T-helper 1 cell treated with Interleukin-12 subunit alpha and Interleukin-12 subunit beta and Interleukin-4 antibody, amounts not matched to agents 30 μg/mL and 1 μg/mL, for 36 hours (primary cell): ENCODE results near the gene NAT9.

Experiments used
- H3K27ac Mint-ChIP-seq: one replicate; pipeline ENCODE4 v1.8.0; 2021; ENCODE audit warnings: mild to moderate bottlenecking, mixed read lengths
- H3K27me3 Mint-ChIP-seq: one replicate; pipeline ENCODE4 v1.8.0; 2021; ENCODE audit warnings: low read depth, mixed read lengths
- H3K36me3 Mint-ChIP-seq: one replicate; pipeline ENCODE4 v1.8.0; 2021; ENCODE audit warnings: low read depth, mixed read lengths
- H3K4me1 Mint-ChIP-seq: one replicate; pipeline ENCODE4 v1.8.0; 2021; ENCODE audit warnings: low read depth, mixed read lengths
- H3K4me3 Mint-ChIP-seq: one replicate; pipeline ENCODE4 v1.8.0; 2021; ENCODE audit warnings: mild to moderate bottlenecking, moderate library complexity, mixed read lengths
- H3K9me3 Mint-ChIP-seq: one replicate; pipeline ENCODE4 v1.8.0; 2021; ENCODE audit warnings: mixed read lengths

The NAT9 gene

DNA sequence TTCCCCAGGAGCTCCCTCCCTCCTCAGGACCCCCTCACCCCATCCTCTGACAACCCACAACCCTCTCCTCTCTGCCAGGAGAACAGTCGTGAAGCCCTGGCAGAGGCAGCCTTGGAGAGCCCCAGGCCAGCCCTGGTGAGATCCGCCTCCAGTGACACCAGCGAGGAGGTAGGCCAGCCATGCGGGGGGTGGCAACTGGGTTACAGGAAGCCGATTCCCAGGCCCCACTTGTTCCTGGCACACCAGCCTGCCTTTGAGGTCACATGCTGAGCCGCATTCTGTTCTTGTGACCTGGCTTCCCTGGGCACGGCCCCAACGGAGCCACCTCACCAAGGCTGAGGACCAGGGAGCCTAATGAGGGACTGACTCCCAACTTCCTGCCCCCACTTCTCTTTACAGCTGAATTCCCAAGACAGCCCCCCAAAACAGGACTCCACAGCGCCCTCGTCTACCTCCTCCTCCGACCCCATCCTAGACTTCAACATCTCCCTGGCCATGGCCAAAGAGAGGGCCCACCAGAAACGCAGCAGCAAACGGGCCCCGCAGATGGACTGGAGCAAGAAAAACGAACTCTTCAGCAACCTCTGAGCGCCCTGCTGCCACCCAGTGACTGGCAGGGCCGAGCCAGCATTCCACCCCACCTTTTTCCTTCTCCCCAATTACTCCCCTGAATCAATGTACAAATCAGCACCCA lies 7.9 kb downstream of the NAT9 start:
- Mint-ChIP-seq H3K36me3 (peaks cover 41% of the 10 kb centered on the region), H3K27ac (no peak overlapping the region), H3K4me3 (no peak overlapping the region), H3K27me3 (no peaks in the 10 kb centered on the region), H3K9me3 (no peaks in the 10 kb centered on the region), H3K4me1 (peaks cover 22% of the 10 kb centered on the region)

DNA sequence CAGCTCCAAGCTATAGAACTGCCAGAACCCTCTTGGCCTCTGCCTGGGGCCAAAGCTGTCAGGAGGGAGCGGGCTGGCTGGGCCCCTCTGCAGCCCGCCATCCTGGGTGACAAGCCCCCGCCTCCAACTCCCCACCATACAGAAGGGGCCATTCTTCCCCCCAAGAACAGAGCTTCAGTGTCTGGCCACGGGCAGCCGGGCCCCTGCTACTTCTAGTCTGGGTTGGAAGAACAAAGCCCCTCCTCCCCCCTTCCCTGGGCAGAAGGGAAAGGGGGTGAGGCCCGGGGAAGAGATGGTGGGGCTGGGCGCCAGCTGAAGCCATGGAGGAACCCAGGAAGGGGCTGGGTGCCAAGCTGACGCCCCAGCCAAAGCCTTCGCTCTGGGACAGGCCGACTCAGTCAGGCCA lies 9.0 kb downstream of the NAT9 start:
- Mint-ChIP-seq H3K27ac (peak overlapping the region; percentile 67), H3K4me3 (no peak overlapping the region), H3K27me3 (no peaks in the 10 kb centered on the region), H3K36me3 (peaks cover 37% of the 10 kb centered on the region), H3K9me3 (no peaks in the 10 kb centered on the region), H3K4me1 (peaks cover 19% of the 10 kb centered on the region)

DNA sequence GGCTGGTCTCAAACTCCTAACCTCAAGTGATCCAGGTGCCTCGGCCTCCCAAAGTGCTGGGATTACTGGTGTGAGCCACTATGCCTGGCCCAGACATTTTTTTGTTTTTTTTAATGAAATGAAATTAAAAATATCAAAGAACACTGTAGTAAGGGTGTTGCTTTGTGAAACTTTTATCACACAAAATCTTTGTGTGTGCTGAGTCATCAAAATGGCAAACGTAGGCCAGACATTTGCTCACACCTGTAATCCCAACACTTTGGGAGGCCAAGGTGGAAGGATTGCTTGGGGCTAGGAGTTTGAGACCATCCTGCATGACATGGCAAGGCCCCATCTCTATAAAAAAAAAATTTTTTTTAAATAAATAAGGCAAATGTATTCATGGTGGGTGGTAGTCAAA lies 9.7 kb downstream of the NAT9 start:
- H3K27ac Mint-ChIP-seq = no peak overlapping the region
- H3K4me1 Mint-ChIP-seq = peaks cover 18% of the 10 kb centered on the region
- no peak overlapping the region for H3K4me3 Mint-ChIP-seq
- H3K27me3 Mint-ChIP-seq = no peaks in the 10 kb centered on the region
- H3K9me3 Mint-ChIP-seq = no peaks in the 10 kb centered on the region
- peaks cover 35% of the 10 kb centered on the region for H3K36me3 Mint-ChIP-seq

DNA sequence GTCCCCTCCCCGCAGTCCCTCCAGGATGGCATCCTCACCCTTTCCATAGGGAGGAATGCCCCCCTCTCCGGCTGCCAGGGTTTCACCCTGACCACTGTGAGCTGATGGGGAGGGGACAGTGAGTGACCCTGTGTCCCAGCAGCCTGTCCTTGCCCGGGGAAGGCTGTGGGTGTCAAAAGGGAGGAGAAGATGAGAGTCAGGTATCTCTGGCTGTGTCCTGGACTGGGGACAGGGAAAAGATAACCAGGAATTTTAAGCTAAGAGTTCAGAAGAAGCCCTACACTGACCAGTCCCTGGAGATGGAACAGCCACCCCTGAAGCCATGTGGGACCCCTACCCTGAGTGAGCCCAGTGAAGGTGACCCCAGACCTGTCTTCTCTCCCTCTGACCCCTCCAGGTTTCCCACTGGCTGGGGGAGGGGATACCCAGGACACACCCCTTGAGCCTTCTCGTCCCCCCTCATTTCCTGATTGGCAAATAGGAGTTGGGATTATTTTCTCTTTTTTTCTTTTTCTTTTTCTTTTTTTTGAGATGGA lies 11.3 kb downstream of the NAT9 start:
- Mint-ChIP-seq H3K4me1 (peaks cover 18% of the 10 kb centered on the region), H3K36me3 (peaks cover 26% of the 10 kb centered on the region), H3K27ac (no peak overlapping the region), H3K27me3 (no peaks in the 10 kb centered on the region), H3K9me3 (no peaks in the 10 kb centered on the region), H3K4me3 (no peak overlapping the region)

DNA sequence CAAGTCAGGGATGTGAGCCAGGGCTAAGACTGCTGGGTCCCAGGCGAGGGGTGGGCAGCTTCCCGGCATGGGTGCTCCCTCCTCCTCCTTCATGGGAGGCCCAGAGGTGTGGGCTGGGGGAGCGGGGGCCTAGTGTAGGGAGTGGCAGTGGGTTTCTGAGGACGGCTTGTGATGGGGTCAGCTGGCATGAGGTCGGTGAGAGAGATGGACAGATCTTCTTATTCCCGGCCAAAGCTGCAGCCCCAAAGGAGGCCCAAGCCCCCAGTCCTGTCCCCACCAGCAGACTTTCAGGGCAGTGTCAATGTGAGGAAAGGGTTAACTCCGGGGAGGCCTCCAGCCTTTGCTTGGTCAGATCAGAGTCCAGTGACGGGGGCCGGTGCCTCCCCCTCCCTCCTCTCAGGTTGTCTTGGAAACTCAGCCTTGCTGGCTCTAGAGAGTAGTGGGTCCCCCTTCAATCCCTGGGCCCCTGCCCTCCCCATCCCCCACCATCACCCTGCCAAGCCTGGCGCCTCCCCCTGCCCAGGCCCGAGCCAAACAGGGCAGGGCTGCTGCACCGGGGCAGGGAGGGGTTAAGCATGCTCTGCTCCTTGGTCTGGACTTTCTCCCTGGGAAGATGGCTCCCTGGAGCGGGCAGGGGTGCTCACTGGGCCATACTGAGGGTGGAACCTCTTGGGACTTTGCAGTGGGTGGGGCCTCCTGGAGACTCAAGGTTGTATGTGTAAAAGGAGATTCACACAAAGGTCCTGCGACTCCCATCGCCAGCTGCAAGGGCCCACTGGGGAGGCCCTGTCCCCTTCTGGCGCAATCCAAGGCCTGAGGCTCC lies 12.4 kb downstream of the NAT9 start:
- peaks cover 27% of the 10 kb centered on the region for H3K4me1 Mint-ChIP-seq

DNA sequence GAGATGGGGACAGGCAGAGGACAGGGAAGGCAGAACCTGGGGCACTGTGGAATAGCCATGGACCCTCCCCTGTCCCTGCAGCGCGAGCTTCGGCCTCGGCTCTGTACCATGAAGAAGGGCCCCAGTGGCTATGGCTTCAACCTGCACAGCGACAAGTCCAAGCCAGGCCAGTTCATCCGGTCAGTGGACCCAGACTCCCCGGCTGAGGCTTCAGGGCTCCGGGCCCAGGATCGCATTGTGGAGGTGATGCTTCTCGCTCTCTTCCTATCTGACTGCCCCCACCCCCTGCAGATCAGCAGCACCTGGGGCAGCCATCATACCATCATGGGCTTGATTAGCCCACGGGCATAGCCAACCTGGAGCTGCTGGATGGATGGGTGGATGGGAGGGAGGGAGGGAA lies 14.2 kb downstream of the NAT9 start:
- peaks cover 17% of the 10 kb centered on the region for H3K36me3 Mint-ChIP-seq
- H3K4me3 Mint-ChIP-seq = no peak overlapping the region
- H3K9me3 Mint-ChIP-seq = no peaks in the 10 kb centered on the region
- H3K27ac Mint-ChIP-seq = no peak overlapping the region
- peaks cover 37% of the 10 kb centered on the region for H3K4me1 Mint-ChIP-seq
- no peaks in the 10 kb centered on the region for H3K27me3 Mint-ChIP-seq

More for the DNA sequence above, 12.4 kb downstream of the NAT9 start:
- Mint-ChIP-seq H3K4me3 (no peak overlapping the region), H3K36me3 (peaks cover 22% of the 10 kb centered on the region), H3K9me3 (no peaks in the 10 kb centered on the region), H3K27me3 (no peaks in the 10 kb centered on the region), H3K27ac (no peak overlapping the region)

DNA sequence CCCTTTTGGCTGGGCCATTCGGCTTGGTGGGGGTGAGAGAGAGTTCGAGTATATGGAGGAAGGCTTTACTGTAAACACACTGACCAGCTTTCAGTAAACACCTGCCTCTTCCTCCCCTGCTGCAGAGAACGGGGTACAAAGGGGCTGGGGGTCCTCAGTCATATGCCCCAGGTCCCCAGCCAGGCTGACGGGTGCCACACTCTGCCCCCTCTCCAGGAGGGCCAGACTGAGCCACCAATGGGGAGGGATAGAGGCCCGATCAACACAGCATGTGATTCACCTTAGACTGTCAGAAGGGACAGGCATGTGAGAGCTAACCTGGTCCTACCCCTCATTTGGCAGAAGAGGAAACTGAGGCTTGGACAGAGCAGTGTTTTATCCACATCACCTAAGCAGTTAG lies 14.7 kb downstream of the NAT9 start:
- H3K36me3 Mint-ChIP-seq = peaks cover 14% of the 10 kb centered on the region
- H3K27me3 Mint-ChIP-seq = no peaks in the 10 kb centered on the region
- peaks cover 37% of the 10 kb centered on the region for H3K4me1 Mint-ChIP-seq
- H3K4me3 Mint-ChIP-seq = no peak overlapping the region
- peak overlapping the region; percentile 26 for H3K27ac Mint-ChIP-seq
- no peaks in the 10 kb centered on the region for H3K9me3 Mint-ChIP-seq

DNA sequence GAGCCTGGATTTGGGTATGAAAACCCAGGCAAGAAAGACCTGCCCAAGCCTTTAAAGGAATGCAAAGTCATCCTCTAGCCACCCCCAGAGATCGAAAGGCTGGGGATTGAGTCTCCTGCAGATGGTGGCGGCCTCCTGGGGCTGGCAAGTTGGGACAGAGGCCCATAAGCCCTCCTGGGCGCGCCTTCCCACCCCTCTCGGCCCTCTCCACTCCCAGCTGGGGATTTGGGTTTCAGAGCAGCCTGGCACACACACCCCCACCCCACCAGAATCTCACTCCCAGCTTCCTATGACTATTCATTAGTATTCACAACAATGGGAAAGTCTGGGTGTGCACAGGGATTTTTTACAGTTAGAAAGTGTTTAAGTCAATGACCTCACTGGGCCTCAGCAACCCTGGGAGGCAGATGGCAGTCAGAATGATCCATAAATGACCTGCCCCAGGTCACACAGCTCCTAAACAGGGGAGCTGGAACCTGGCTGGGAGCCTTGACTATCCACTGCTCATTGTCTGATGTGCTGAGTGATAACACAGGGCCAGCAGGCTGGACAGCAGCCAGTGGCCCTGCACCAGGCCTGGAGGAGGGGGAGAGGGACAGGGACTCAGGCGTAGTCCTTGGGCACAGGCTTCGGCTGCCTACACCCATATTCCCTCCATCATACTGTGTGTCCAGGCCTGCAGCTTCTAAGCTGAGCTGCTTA lies 15.6 kb downstream of the NAT9 start:
- H3K36me3 Mint-ChIP-seq = peaks cover 10% of the 10 kb centered on the region
- no peak overlapping the region for H3K4me3 Mint-ChIP-seq
- H3K4me1 Mint-ChIP-seq = peaks cover 37% of the 10 kb centered on the region
- no peaks in the 10 kb centered on the region for H3K27me3 Mint-ChIP-seq
- H3K27ac Mint-ChIP-seq = peak overlapping the region; percentile 15
- no peaks in the 10 kb centered on the region for H3K9me3 Mint-ChIP-seq

DNA sequence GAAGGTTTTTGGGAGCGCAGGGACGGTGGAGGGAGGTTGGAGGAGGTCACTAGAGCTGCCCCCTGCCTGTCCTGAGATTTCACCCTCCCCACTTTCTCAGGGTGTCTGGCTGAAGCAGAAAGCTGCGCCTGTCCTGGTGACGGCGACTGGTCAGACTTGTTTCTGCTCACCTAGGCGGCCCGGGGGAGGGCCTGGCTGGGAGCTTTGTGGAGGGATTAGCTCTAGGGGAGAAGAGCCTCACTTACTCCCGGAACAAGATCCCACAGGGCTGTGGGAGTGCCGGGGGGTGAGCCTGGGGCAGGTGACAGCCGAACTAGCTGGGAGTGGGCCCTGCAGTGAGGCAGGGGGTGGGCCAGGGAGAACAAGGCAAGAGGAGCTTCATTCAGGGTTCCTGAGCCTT lies 16.2 kb downstream of the NAT9 start:
- no peaks in the 10 kb centered on the region for H3K27me3 Mint-ChIP-seq
- H3K27ac Mint-ChIP-seq = peak overlapping the region; percentile 34
- H3K9me3 Mint-ChIP-seq = no peaks in the 10 kb centered on the region
- H3K4me1 Mint-ChIP-seq = peaks cover 43% of the 10 kb centered on the region
- peaks cover 9% of the 10 kb centered on the region for H3K36me3 Mint-ChIP-seq
- peak overlapping the region; percentile 69 for H3K4me3 Mint-ChIP-seq

DNA sequence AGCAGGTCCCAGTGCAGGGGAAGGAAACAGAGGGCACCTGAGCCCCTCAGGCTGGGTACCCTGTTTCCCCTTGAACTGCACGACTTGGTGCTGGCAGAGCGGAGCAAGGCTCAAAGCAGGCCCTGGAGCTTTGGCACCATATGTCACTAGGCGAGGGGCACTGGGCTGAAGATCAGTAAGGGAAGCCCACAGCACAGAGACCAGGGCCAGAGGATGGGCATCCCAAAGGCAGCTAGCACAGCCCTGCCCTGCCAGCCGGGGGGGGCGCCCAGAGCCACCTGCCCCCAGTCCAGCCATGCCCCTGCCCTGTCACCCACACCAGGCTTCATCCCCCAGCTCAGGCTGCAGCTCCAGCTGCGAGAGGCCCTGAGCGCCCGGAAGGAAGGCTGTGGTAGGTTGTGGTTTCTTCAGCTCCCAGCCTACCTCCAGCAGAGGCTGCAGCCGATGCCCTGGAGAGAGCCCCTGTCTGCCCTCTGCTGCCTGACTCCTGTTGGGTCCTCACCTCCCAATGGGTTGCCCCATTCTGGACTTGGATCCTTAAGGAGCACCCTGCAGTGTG lies 16.8 kb downstream of the NAT9 start:
- Mint-ChIP-seq H3K4me1 (peaks cover 50% of the 10 kb centered on the region), H3K9me3 (no peaks in the 10 kb centered on the region), H3K27me3 (no peaks in the 10 kb centered on the region), H3K36me3 (peaks cover 13% of the 10 kb centered on the region), H3K27ac (peak overlapping the region; percentile 82), H3K4me3 (peak overlapping the region; percentile 69)

DNA sequence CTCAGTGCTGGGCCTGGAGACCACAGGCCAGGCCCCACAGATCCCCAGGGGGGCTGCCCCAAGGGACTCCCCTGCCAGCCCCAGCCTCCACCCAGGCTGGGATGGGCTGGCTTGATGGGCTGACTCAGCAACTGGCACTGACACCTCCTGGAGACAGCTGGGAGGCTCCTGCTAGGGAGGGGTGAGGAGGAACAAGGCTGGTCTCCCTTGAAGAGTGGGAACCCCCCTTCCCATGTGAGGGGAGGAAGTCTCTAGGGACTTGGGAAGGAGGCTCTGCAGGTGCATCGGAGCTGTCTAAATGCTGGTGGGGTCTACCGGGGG lies 17.3 kb downstream of the NAT9 start:
- Mint-ChIP-seq H3K36me3 (peaks cover 11% of the 10 kb centered on the region), H3K27me3 (no peaks in the 10 kb centered on the region), H3K9me3 (no peaks in the 10 kb centered on the region), H3K27ac (peak overlapping the region; percentile 82), H3K4me1 (peaks cover 52% of the 10 kb centered on the region), H3K4me3 (peak overlapping the region; percentile 69)

DNA sequence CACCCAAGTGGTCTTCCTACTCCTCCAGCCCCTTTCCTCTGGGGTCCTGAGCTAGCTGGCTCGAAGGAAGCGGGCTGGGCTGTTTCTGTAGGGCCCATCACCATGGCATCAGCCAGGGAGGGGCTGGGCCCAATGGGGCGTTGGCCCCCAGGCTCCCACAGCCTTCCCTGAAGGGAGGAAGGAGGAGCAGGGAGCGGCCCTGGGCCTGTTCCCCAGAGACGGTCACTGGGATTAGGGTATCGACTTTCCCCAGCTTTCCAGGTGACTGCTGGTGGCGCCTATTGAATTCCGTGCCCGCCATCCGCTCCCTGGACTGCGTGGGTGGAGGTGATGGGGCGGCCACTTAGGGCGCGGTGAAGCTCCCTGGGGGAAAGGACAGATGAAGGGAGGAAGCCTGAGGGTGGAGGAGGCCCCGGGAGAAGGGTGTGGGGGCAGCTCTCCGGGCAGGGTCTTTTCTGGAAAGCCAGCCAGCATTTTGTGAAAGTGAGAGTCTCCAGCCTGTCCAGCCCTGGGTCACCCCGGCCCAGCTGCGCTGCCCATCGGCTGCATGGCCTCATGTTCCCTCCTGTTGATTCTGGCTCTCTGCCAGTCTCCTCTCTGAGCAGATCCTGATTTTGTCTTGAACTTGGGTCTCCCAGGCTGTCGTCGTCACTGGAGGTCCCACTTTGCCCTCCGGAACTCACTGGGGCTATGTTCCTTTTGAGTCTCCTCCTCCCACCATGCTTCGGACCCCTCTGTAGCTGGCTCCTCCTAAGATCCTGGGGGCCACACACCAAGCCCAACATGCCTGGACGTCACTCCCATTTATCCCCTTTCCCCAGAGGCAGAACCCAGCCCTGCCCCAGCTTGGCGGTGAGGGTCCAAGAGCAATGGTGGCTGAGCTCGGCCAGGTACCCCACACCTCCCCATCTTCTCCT lies 18.0 kb downstream of the NAT9 start:
- H3K27ac Mint-ChIP-seq = peak overlapping the region; percentile 82
- no peaks in the 10 kb centered on the region for H3K27me3 Mint-ChIP-seq
- no peaks in the 10 kb centered on the region for H3K9me3 Mint-ChIP-seq
- peak overlapping the region; percentile 69 for H3K4me3 Mint-ChIP-seq
- peaks cover 13% of the 10 kb centered on the region for H3K36me3 Mint-ChIP-seq
- peaks cover 58% of the 10 kb centered on the region for H3K4me1 Mint-ChIP-seq

DNA sequence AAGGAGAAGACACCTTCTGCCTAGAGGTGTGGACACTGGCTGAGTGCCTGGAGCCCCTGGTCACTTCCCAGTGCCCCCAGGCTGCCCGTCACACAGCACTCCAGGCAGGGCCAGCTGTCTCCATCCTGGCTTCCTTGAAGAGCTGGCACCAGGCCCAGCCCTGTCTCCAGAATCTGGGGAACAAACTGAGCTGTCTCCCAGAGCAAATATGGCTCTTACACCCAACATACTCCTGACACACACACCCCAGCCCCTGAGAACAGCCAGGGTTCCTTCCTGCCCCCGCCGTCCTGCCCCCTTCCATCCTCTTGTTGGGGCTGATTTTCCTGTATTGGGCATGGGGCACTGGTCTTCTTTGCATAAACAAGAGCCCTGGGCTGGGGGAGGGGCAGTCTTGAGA lies 18.6 kb downstream of the NAT9 start:
- Mint-ChIP-seq H3K27ac (peak overlapping the region; percentile 41), H3K4me3 (peak overlapping the region; percentile 21), H3K4me1 (peaks cover 61% of the 10 kb centered on the region), H3K9me3 (no peaks in the 10 kb centered on the region), H3K36me3 (peaks cover 16% of the 10 kb centered on the region), H3K27me3 (no peaks in the 10 kb centered on the region)

DNA sequence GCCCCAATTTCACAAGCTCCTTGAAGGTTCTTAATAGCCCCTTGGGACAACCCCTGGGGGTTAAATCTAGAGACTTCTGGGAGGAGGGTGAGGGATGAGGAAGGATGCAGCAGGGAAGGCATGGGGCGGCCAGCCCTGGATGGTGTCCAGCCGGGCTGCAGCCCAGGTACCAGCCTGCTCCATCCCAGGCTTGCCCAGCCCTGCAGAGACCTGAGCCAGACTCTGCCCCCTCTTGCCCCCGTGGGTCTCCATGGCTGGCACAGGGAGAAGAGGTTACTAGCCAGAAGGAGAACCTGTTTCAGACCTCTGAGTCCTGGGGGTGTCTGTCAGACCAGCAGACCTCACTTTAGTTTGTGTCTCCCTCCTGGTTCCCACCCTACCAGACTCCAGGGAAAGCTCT lies 19.3 kb downstream of the NAT9 start:
- Mint-ChIP-seq H3K4me1 (peaks cover 65% of the 10 kb centered on the region), H3K36me3 (peaks cover 19% of the 10 kb centered on the region), H3K4me3 (no peak overlapping the region), H3K9me3 (no peaks in the 10 kb centered on the region), H3K27me3 (no peaks in the 10 kb centered on the region), H3K27ac (no peak overlapping the region)
